Vagina (tissue), 2 donors: ENCODE measurements around the gene MRTFB. TPM values are rescaled to one million over a fixed set of nuclear protein-coding genes. Genes with fewer than 3 reads are reported as not detected.

Source experiments
- DNase-seq, 2 donors: peaks; one replicate each; pipeline ENCODE4 v3.0.0-alpha.2; 2017; ENCODE audit errors: extremely low spot score in 2 of 2
- H3K27ac ChIP-seq: fragments of 200-600 bp; sonication (generic); one replicate; pipeline ENCODE4 v1.5.1; 2019
- H3K27me3 ChIP-seq: fragments of 200-600 bp; sonication (generic); one replicate; pipeline ENCODE4 v1.5.1; 2019
- H3K36me3 ChIP-seq, 2 donors: fragments of 200-600 bp; sonication (generic); one replicate each; pipeline ENCODE4 v1.5.1; 2017 to 2019
- H3K4me1 ChIP-seq: fragments of 200-600 bp; sonication (generic); one replicate; pipeline ENCODE4 v1.5.1; 2019
- H3K4me3 ChIP-seq, 2 donors: fragments of 200-600 bp; sonication (generic); 1 replicate in 1 of 2; 2 replicates in 1 of 2; pipeline ENCODE4 v1.5.1; 2016 to 2019
- H3K9me3 ChIP-seq: fragments of 200-600 bp; sonication (generic); one replicate; pipeline ENCODE4 v1.5.1; 2019
- CTCF ChIP-seq, 3 experiments: fragments of 450-650 bp in 2 of 3; fragments of 200-600 bp in 1 of 3; sonication (generic) in 1 of 3; IDR thresholded peaks; one replicate each; pipeline ENCODE4 v1.5.1; 2017 to 2019; ENCODE audit warnings: antibody characterized with exemption in 3 of 3, mild to moderate bottlenecking in 2 of 3, moderate library complexity in 2 of 3
- POLR2A ChIP-seq, 2 donors: fragments of 450-650 bp; IDR thresholded peaks; one replicate each; pipeline ENCODE4 v1.6.1; 2017; ENCODE audit warnings: antibody characterized with exemption in 2 of 2, mild to moderate bottlenecking in 2 of 2, moderate library complexity in 2 of 2
- POLR2AphosphoS5 ChIP-seq, 2 donors: sonication (generic); formaldehyde crosslinking; IDR thresholded peaks; one replicate each; pipeline ENCODE4 v1.9.0; 2017; ENCODE audit warnings: antibody characterized with exemption in 2 of 2, mild to moderate bottlenecking in 2 of 2, low read depth in 1 of 2; ENCODE audit not compliant: insufficient read depth in 1 of 2
- intact Hi-C: fragments of 100-400 bp; cut with DNase I; formaldehyde crosslinking; loops from one replicate; pipeline ENCODE4 v1.15.1; 2023
- total RNA-seq: library from RNA; depleted of rRNA; stranded (reverse); fragments of >200 nt; gene quantifications from one replicate; pipeline ENCODE4 v1.2.3, GENCODE V29; 2016

MRTFB gene
- total RNA-seq, 1 donor from 2014 or later, result 103 TPM

GRCh38 chr16:14219983-14220382, 148.9 kb downstream of the MRTFB start:
- no peaks in the 10 kb centered on the region for H3K4me1 ChIP-seq
- peaks cover 0 to 65% of the 10 kb centered on the region in 2 donors for H3K36me3 ChIP-seq
- TF ChIP-seq POLR2A (IDR thresholded peaks at IDR 0.05) (no peak), CTCF (IDR thresholded peaks at IDR 0.05) (no peak), POLR2AphosphoS5 (IDR thresholded peaks at IDR 0.05; ENCODE audit: insufficient read depth in 1 of 2, low read depth in 1 of 2) (no peak)
- no peak overlapping the region for H3K4me3 ChIP-seq
- H3K27ac ChIP-seq, result no peak overlapping the region
- intact Hi-C loops, result no loop called here
- no peaks in the 10 kb centered on the region for H3K9me3 ChIP-seq
- no peak for DNase-seq
- no peaks in the 10 kb centered on the region for H3K27me3 ChIP-seq

- H3K27ac ChIP-seq, result no peak overlapping the region
- TF ChIP-seq POLR2A (IDR thresholded peaks at IDR 0.05), result no peak
- no peak for TF ChIP-seq CTCF (IDR thresholded peaks at IDR 0.05)
- no peak for TF ChIP-seq POLR2AphosphoS5 (IDR thresholded peaks at IDR 0.05; ENCODE audit: insufficient read depth in 1 of 2, low read depth in 1 of 2)
- H3K4me1 ChIP-seq, result no peaks in the 10 kb centered on the region
- no peak overlapping the region for H3K4me3 ChIP-seq
- no peaks in the 10 kb centered on the region for H3K9me3 ChIP-seq
- intact Hi-C loops, result no loop called here
- H3K36me3 ChIP-seq, result peaks cover 0 to 52% of the 10 kb centered on the region in 2 donors
- no peaks in the 10 kb centered on the region for H3K27me3 ChIP-seq
- no peak for DNase-seq
Measured at GRCh38 chr16:14223632-14224031, 152.5 kb downstream of the MRTFB start.

- intact Hi-C loops, result no loop called here
- Histone ChIP-seq H3K36me3 (peaks cover 0 to 43% of the 10 kb centered on the region in 2 donors), H3K27ac (no peak overlapping the region), H3K27me3 (no peaks in the 10 kb centered on the region), H3K9me3 (no peaks in the 10 kb centered on the region), H3K4me3 (no peak overlapping the region), H3K4me1 (no peaks in the 10 kb centered on the region)
- no peak for DNase-seq
- no peak for TF ChIP-seq POLR2AphosphoS5 (IDR thresholded peaks at IDR 0.05; ENCODE audit: insufficient read depth in 1 of 2, low read depth in 1 of 2)
- no peak for TF ChIP-seq POLR2A (IDR thresholded peaks at IDR 0.05)
- no peak for TF ChIP-seq CTCF (IDR thresholded peaks at IDR 0.05)
Measured at GRCh38 chr16:14225457-14225856, 154.3 kb downstream of the MRTFB start.

GRCh38 chr16:14232106-14232864, 161.2 kb downstream of the MRTFB start:
- TF ChIP-seq POLR2A (IDR thresholded peaks at IDR 0.05), result no peak
- TF ChIP-seq POLR2AphosphoS5 (IDR thresholded peaks at IDR 0.05; ENCODE audit: insufficient read depth in 1 of 2, low read depth in 1 of 2), result no peak
- TF ChIP-seq CTCF (IDR thresholded peaks at IDR 0.05), result no peak
- intact Hi-C loops, result no loop called here
- peaks cover 0 to 46% of the 10 kb centered on the region in 2 donors for H3K36me3 ChIP-seq
- no peaks in the 10 kb centered on the region for H3K27me3 ChIP-seq
- no peak overlapping the region for H3K27ac ChIP-seq
- no peaks in the 10 kb centered on the region for H3K9me3 ChIP-seq
- H3K4me1 ChIP-seq, result no peaks in the 10 kb centered on the region
- H3K4me3 ChIP-seq, result no peak overlapping the region
- DNase-seq, result no peak

DNA sequence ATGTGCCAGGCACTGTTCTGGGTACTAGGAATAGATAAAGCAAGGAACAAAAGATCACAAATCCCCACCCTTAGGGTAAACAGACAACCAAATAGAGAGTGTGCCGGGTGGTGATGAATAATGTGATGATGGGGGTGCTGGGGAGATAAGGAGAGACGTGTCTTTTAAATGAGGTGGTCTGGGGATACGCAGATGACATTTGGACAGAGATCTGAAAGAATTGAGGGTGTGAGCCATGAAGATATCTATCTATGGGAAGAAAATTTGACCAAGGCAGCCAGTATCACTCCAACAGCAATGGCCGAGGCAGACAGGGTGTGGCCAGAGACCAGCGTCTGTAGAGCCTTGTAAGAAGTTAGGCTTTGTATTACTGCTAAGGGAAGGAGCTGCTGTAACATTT, 165.3 kb downstream of the MRTFB start:
- Histone ChIP-seq H3K27ac (no peak overlapping the region), H3K4me3 (no peak overlapping the region), H3K4me1 (peaks cover 5% of the 10 kb centered on the region), H3K27me3 (no peaks in the 10 kb centered on the region), H3K9me3 (no peaks in the 10 kb centered on the region), H3K36me3 (peaks cover 3 to 77% of the 10 kb centered on the region in 2 donors)
- intact Hi-C loops, result no loop called here
- DNase-seq, result no peak
- TF ChIP-seq CTCF (IDR thresholded peaks at IDR 0.05) (no peak), POLR2AphosphoS5 (IDR thresholded peaks at IDR 0.05; ENCODE audit: insufficient read depth in 1 of 2, low read depth in 1 of 2) (no peak), POLR2A (IDR thresholded peaks at IDR 0.05) (no peak)
